ENCODE measurements around the gene RBM44. TPM values are rescaled to one million over a fixed set of nuclear protein-coding genes. Genes with fewer than 3 reads are reported as not detected.
A peak's percentile ranks its signal among the peaks of the same experiment; 100 is the strongest.

RBM44 gene
- total RNA-seq, 2 experiments from 2014 or later = 0.42 to 1.2 TPM

- Mint-ChIP-seq H3K27ac (no peak overlapping the region), H3K27me3 (no peaks in the 10 kb centered on the region), H3K36me3 (peaks cover 3% of the 10 kb centered on the region), H3K9me3 (ENCODE audit: low read depth) (no peaks in the 10 kb centered on the region), H3K4me3 (no peak overlapping the region), H3K4me1 (no peaks in the 10 kb centered on the region)
- CTCF ChIA-PET = no interaction called here
- DNase-seq (no peak), ATAC-seq (no peak)
Measured at GRCh38 chr2:237799060-237799428, 465 bp downstream of the RBM44 start.

DNA sequence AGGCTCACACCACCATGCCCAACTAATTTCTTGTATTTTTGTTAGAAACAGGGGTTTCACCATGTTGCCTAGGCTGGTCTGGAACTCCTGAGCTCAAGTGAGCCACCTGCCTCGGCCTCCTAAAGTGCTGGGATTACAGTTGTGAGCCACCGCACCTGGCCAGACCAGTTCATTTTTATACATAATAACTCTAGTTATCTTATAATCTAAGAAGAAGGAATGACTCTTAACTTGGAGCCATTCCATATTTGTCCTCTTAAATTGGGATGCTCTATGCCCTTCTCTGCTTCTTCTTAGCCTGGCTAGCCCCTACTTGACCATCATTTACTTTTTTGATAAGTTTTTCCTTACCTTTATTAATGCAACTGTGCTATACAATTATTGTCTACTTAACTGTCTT is 2.9 kb downstream of the RBM44 start:
- Mint-ChIP-seq H3K4me1 (no peaks in the 10 kb centered on the region), H3K4me3 (no peak overlapping the region), H3K9me3 (ENCODE audit: low read depth) (no peaks in the 10 kb centered on the region), H3K36me3 (peaks cover 3% of the 10 kb centered on the region), H3K27ac (no peak overlapping the region), H3K27me3 (no peaks in the 10 kb centered on the region)
- CTCF ChIA-PET = no interaction called here
- ATAC-seq (no peak), DNase-seq (no peak)

DNA sequence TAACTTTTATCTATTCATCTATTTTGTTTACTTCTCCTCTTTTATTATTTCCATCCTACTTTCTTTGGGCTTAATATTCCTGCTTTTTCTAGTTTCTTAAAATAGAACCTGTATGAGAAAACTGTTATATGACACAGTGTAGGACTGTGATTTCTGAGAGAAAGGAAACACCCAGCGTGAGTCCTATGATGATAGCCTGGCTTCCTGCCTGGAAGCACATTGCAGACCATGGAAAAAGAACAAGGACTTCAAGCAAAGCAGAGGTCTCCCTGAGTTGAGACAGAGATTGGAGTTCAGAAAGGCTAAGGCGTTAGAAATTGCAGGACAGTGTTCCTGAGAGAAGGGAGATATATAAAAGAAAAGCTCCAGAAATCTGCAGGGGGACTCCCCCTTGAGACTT is 7.8 kb downstream of the RBM44 start:
- DNase-seq (no peak), ATAC-seq (no peak)
- H3K27me3 Mint-ChIP-seq = peaks cover 13% of the 10 kb centered on the region
- no peaks in the 10 kb centered on the region for H3K9me3 Mint-ChIP-seq (ENCODE audit: low read depth)
- no peaks in the 10 kb centered on the region for H3K4me1 Mint-ChIP-seq
- H3K27ac Mint-ChIP-seq = no peak overlapping the region
- no peaks in the 10 kb centered on the region for H3K36me3 Mint-ChIP-seq
- CTCF ChIA-PET = no interaction called here
- H3K4me3 Mint-ChIP-seq = no peak overlapping the region

GRCh38 chr2:237815637-237816036 is 17.1 kb downstream of the RBM44 start:
- CTCF ChIA-PET = no interaction called here
- DNase-seq (no peak), ATAC-seq (peak; percentile 36)
- no peak overlapping the region for H3K27ac Mint-ChIP-seq
- H3K36me3 Mint-ChIP-seq = no peaks in the 10 kb centered on the region
- H3K27me3 Mint-ChIP-seq = peaks cover 8% of the 10 kb centered on the region
- H3K4me3 Mint-ChIP-seq = no peak overlapping the region
- H3K4me1 Mint-ChIP-seq = peaks cover 17% of the 10 kb centered on the region
- no peaks in the 10 kb centered on the region for H3K9me3 Mint-ChIP-seq (ENCODE audit: low read depth)

- CTCF ChIA-PET = no interaction called here
- ATAC-seq (no peak), DNase-seq (no peak)
- no peak overlapping the region for H3K4me3 Mint-ChIP-seq
- peaks cover 17% of the 10 kb centered on the region for H3K4me1 Mint-ChIP-seq
- no peak overlapping the region for H3K27ac Mint-ChIP-seq
- peaks cover 8% of the 10 kb centered on the region for H3K27me3 Mint-ChIP-seq
- no peaks in the 10 kb centered on the region for H3K36me3 Mint-ChIP-seq
- H3K9me3 Mint-ChIP-seq (ENCODE audit: low read depth) = no peaks in the 10 kb centered on the region
Measured at GRCh38 chr2:237816531-237816930, 18.0 kb downstream of the RBM44 start.

DNA sequence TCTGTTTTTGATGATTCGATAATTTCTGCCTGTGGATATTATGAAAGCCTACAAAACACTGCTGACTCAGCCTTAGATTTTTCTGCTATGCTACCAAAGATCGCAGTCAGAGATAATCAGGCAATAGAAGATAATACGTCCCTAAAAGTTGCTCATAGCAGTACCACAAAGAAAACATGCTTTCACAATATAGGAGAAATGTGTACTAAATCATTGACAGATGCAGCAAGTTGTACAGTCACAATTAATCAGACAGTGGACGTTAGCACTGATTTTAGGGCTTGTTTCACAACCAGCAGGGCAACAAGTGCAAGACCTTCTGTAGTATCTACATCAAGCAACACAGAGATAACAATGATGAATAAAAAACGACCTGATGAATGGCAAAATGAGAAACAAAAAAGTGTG is 19.5 kb downstream of the RBM44 start:
- CTCF ChIA-PET = no interaction called here
- Mint-ChIP-seq H3K27me3 (peaks cover 1% of the 10 kb centered on the region), H3K4me3 (no peak overlapping the region), H3K9me3 (ENCODE audit: low read depth) (no peaks in the 10 kb centered on the region), H3K36me3 (no peaks in the 10 kb centered on the region), H3K4me1 (peaks cover 17% of the 10 kb centered on the region), H3K27ac (no peak overlapping the region)
- DNase-seq = no peak
- no peak for ATAC-seq

GRCh38 chr2:237819231-237819630 is 20.7 kb downstream of the RBM44 start:
- CTCF ChIA-PET = interaction anchor here (1.2 kb wide), 1 partner anchor 146 kb away, joined by 4 read pairs; no protein-coding TSS in a partner anchor
- H3K4me3 Mint-ChIP-seq = no peak overlapping the region

GRCh38 chr2:237820421-237820820 is 21.8 kb downstream of the RBM44 start:
- peaks cover 16% of the 10 kb centered on the region for H3K4me1 Mint-ChIP-seq
- no peaks in the 10 kb centered on the region for H3K36me3 Mint-ChIP-seq
- ATAC-seq (no peak), DNase-seq (no peak)
- H3K9me3 Mint-ChIP-seq (ENCODE audit: low read depth) = no peaks in the 10 kb centered on the region
- H3K27me3 Mint-ChIP-seq = no peaks in the 10 kb centered on the region
- H3K4me3 Mint-ChIP-seq = no peak overlapping the region
- H3K27ac Mint-ChIP-seq = no peak overlapping the region
- CTCF ChIA-PET = interaction anchor here (1.2 kb wide), 1 partner anchor 148 kb away, joined by 4 read pairs; no protein-coding TSS in a partner anchor

More at GRCh38 chr2:237819231-237819630, 20.7 kb downstream of the RBM44 start:
- no peak for ATAC-seq
- no peaks in the 10 kb centered on the region for H3K36me3 Mint-ChIP-seq
- no peaks in the 10 kb centered on the region for H3K27me3 Mint-ChIP-seq
- peaks cover 17% of the 10 kb centered on the region for H3K4me1 Mint-ChIP-seq
- no peak for DNase-seq
- no peak overlapping the region for H3K27ac Mint-ChIP-seq
- no peaks in the 10 kb centered on the region for H3K9me3 Mint-ChIP-seq (ENCODE audit: low read depth)

GRCh38 chr2:237823544-237823943 is 25.0 kb downstream of the RBM44 start:
- CTCF ChIA-PET = no interaction called here
- Mint-ChIP-seq H3K9me3 (ENCODE audit: low read depth) (no peaks in the 10 kb centered on the region), H3K27ac (no peak overlapping the region), H3K36me3 (no peaks in the 10 kb centered on the region), H3K27me3 (no peaks in the 10 kb centered on the region), H3K4me3 (no peak overlapping the region), H3K4me1 (peaks cover 4% of the 10 kb centered on the region)
- DNase-seq = no peak
- ATAC-seq = no peak

DNA sequence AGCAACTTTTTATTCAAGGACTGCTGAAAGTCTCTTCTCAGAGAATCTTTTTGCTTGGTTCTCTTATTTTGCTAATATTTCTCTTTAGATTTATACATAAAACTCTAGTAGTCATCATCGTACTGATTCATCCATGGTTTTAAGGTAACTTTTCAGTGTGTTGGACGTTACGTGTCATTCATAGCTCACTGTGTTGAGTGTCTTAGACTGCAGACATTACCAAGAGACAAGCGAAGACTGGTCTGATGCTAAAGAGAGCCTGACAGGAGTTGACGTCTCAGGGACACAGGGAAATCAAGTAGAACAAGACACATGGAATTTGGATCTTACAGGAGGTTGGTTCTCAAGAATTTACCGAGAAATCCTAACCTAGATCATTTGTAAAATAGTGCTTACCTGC is 25.5 kb downstream of the RBM44 start:
- Mint-ChIP-seq H3K27me3 (no peaks in the 10 kb centered on the region), H3K36me3 (no peaks in the 10 kb centered on the region), H3K9me3 (ENCODE audit: low read depth) (no peaks in the 10 kb centered on the region), H3K4me1 (peaks cover 3% of the 10 kb centered on the region), H3K4me3 (no peak overlapping the region), H3K27ac (no peak overlapping the region)
- CTCF ChIA-PET = no interaction called here
- DNase-seq (no peak), ATAC-seq (no peak)

DNA sequence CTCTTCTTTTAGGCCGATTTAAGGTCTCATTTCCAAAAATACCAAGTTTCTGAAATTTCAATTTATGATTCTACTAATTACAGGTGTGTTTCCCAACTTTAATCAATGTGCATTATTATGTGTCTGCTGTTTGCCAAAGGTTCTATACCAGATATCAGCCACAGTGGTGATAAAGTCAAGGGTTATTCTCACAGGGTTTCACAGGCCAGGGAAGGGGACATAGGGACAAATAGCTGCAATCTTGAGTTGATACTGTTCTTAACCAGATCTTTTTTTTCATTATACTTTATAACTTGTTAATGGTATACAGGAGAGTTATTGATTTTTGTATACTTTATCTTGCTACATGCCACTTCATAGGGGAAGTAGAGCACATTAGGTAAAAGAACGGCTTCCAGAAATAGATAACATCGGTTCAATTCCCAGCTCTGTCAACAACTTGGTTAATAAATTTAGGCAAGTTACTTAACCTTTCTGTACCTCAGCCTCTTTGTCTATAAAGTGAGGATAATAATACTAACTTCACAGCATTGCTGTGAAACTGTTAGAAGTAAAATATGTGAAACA is 28.9 kb downstream of the RBM44 start:
- Mint-ChIP-seq H3K36me3 (no peaks in the 10 kb centered on the region), H3K27me3 (no peaks in the 10 kb centered on the region), H3K4me3 (no peak overlapping the region), H3K27ac (no peak overlapping the region), H3K9me3 (ENCODE audit: low read depth) (no peaks in the 10 kb centered on the region), H3K4me1 (no peaks in the 10 kb centered on the region)
- ATAC-seq = no peak
- DNase-seq = no peak
- CTCF ChIA-PET = interaction anchor here (1.6 kb wide), 1 partner anchor 9 kb away, joined by 4 read pairs; no protein-coding TSS in a partner anchor

DNA sequence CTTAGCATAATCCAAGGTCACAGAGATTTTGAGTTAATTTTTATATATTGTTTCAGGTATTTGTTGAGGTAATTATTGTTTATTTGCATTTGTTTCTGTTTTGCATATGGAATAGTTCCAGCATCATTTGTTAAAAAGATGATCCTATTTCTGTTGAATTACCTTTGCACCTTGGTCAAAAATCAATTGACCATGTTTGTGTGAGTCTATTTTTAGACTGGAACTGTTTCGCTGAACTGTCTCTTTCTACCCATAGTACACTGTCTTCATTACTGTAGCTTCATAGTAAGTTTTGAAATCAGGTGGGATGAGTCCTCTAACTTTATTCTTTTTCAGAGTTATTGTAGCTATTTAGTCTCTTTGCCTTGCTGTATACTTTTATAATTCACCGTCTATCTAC is 31.9 kb downstream of the RBM44 start:
- no peaks in the 10 kb centered on the region for H3K36me3 Mint-ChIP-seq
- no peaks in the 10 kb centered on the region for H3K4me1 Mint-ChIP-seq
- CTCF ChIA-PET = no interaction called here
- DNase-seq = no peak
- H3K4me3 Mint-ChIP-seq = no peak overlapping the region
- no peak overlapping the region for H3K27ac Mint-ChIP-seq
- no peaks in the 10 kb centered on the region for H3K9me3 Mint-ChIP-seq (ENCODE audit: low read depth)
- no peak for ATAC-seq
- no peaks in the 10 kb centered on the region for H3K27me3 Mint-ChIP-seq

DNA sequence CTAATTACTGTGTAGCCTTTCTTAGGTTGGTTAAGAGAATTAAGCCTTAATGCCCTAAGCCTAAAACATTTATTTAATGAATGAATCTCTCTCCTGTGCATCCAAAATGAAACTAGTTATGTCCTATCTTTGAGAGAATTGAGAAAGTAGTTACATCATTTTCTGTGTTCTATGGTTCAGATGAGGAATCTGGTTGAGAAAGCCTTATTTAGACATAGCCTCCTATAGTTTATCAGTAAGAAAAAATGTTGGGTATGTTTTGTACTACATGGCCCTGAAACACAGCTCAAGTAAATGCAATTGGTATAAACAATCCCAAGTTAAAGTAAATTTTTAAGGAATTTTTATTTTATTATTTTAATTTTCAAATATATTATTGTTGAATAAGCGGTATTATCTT is 35.0 kb downstream of the RBM44 start:
- DNase-seq (no peak), ATAC-seq (no peak)
- CTCF ChIA-PET = no interaction called here
- no peaks in the 10 kb centered on the region for H3K9me3 Mint-ChIP-seq (ENCODE audit: low read depth)
- peaks cover 2% of the 10 kb centered on the region for H3K36me3 Mint-ChIP-seq
- no peaks in the 10 kb centered on the region for H3K4me1 Mint-ChIP-seq
- H3K27ac Mint-ChIP-seq = no peak overlapping the region
- no peak overlapping the region for H3K4me3 Mint-ChIP-seq
- H3K27me3 Mint-ChIP-seq = no peaks in the 10 kb centered on the region

GRCh38 chr2:237835372-237835771 is 36.8 kb downstream of the RBM44 start:
- no peaks in the 10 kb centered on the region for H3K4me1 Mint-ChIP-seq
- H3K9me3 Mint-ChIP-seq (ENCODE audit: low read depth) = no peaks in the 10 kb centered on the region
- CTCF ChIA-PET = interaction anchor here (1.4 kb wide), 1 partner anchor 8 kb away, joined by 4 read pairs; no protein-coding TSS in a partner anchor
- no peak overlapping the region for H3K4me3 Mint-ChIP-seq
- ATAC-seq (no peak), DNase-seq (no peak)
- no peak overlapping the region for H3K27ac Mint-ChIP-seq
- H3K27me3 Mint-ChIP-seq = peaks cover 4% of the 10 kb centered on the region
- peaks cover 2% of the 10 kb centered on the region for H3K36me3 Mint-ChIP-seq

GRCh38 chr2:237841051-237841450 is 42.5 kb downstream of the RBM44 start:
- Mint-ChIP-seq H3K27me3 (peaks cover 18% of the 10 kb centered on the region), H3K36me3 (peaks cover 2% of the 10 kb centered on the region), H3K4me1 (no peaks in the 10 kb centered on the region), H3K9me3 (ENCODE audit: low read depth) (no peaks in the 10 kb centered on the region), H3K4me3 (no peak overlapping the region), H3K27ac (no peak overlapping the region)
- DNase-seq (no peak), ATAC-seq (no peak)
- CTCF ChIA-PET = no interaction called here

Measured in activated CD8-positive, alpha-beta memory T cell treated with anti-CD3 and anti-CD28 coated beads, Interleukin-2, amount 10 ng/mL, durations not matched to agents 7 days and 5 days (primary cell).